ENCODE results near the gene PARD3.

PARD3 gene

DNA sequence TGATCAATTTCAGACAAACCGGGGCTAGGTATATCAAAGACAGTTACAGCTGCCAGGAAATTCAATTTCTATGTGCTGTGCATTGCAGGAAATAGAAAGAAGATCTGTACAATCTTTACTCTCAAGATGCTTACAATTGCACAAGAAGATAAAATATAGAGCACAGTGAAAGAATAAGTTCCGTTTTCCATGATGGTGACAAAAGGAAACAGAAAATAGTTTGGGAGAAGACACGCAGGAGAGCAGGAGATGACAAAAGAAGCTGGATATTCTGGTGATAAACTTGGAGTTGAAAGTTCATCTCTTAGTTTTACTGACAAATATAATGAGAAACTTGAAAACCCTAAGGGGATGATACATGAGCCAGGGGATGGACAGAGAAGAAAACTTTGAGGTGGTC is 646.0 kb downstream of the PARD3 start:
- DNase-seq: no peak

DNA sequence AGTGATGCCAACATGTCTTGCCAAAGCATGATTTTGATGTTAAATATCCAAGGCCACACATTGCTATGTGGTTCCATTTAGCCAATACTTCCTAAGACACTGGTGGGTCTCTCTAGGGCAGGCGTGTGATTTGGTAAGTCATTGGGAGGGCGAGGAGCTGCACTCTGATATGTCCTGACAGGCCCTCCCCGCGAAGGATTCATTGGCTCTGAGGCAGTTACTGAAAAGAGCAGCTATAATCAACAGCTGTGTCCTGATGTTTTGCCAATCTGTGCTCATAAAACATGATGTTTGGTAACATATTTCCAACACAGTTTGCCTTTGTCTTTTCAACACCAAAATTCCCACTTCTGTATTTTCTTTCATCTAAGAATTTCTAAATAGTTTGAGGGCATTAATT is 646.7 kb downstream of the PARD3 start:
- no peak for DNase-seq

DNA sequence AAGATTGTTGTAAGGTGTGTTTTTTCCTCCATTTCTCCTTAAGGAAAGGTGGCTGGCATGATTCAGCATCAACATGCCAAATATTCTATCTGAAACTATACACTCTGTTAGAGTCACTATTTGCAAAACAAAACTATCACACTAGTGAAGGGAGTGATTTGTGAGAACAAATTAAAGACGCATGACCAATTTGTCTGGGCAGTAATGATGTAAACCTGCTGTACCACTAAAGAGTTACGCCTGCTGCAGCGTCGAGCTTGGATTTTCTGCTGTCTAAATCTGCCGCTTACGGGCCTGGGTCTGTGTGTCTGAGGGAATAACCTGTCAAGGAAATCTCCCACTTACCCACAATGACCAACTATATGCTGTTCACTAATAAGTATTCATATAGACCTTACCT is 648.3 kb downstream of the PARD3 start:
- no peak for DNase-seq

DNA sequence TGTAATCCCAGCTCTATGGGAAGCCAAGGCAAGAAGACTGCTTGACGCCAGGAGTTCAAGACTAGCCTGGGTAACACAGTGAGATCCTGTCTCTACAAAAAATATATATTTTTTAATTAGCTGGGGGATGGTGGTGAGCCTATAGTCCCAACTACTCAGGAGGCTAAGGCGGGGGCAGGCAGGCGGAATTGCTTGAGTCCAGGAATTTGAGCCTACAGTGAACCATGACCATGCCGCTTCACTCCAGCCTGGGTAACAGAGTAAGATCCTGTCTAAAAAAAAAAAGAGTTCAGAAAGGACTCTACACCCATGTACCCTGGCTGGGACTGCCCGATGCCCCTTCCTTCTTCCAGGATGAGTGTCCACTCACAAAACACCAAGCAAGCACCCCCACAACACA is 648.7 kb downstream of the PARD3 start:
- DNase-seq: no peak

DNA sequence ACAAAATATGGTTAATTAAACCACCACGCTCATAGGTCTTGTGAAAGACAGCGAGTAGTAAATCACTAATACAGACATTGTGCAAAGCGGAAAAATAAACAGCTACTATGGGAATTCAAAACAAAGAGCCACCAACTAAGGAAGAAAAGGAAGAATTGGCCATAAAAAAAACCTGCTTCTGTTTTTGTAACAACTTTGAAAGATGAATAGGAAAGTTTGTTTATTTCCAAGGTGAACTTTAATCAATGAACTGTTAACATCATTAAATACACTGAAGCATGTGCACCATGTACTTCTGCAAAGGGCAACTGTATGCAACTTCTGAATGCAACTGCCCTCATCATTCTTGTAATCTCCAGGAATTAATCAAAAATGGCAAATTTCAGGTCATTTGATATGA is 651.1 kb downstream of the PARD3 start:
- no peak for DNase-seq

DNA sequence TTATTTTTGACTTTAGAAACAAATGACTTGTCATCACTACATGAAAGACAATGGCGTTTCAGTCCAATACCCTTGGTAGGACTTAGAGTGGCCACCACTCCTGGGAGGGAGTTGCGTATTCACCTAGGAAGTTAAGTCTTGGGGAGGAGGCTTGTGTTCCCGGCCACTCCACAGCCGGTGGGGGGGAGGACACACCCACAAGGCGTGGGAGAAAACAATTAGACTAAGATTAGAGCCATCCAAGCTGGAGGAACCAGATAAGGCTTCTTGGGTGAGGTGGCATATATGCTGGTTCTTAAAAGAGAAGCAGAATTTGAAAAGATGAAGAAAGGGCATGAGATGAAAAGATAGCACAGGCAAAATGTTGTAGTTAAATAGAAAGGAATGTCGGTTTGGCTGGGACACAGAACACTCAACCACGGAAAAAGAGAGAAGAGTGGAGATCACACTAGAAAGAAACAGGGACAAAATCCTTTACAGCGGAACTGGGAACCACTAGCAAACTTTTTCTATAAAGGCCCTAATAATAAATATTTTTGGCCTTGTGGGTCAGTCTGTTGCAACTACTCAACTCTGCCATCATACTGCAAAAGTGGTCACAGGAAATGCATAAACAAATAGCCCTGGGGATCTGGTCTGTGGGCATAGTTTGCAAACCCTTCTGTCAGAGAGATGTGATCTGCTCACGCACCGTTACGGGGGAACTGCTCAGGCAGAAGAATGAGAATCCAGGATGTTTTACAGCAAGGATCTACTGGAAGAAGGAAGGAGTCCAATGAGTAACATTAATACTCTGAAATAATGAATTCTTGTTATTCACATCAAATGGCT is 651.8 kb downstream of the PARD3 start:
- DNase-seq: no peak

DNA sequence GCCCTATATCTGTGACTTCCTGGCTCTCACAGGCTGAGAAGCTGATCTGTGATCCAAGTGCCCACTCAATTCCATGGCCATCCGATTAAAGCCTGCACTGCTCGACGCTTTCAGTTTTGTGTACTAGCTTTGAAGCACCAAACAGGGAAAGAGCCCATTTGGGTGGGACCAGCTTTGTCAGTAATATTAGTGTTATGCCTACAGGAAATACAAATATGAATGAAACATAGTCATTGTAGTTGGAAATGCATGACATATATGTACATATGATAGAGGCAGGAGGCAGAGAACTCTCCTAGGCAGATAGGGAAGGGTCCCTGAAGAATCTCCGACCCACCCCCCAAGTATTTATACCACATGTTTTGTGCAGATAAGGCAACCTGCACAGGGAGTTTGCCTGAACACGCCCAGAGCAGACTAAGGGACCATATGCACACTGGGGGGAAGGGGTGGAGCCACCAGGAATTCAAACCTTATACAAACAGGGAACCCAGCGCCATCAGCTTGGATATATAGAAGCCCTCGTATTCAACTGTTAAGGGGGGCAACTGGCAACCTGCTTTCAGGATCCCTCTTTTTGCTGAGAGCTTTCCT is 653.2 kb downstream of the PARD3 start:
- DNase-seq: no peak

DNA sequence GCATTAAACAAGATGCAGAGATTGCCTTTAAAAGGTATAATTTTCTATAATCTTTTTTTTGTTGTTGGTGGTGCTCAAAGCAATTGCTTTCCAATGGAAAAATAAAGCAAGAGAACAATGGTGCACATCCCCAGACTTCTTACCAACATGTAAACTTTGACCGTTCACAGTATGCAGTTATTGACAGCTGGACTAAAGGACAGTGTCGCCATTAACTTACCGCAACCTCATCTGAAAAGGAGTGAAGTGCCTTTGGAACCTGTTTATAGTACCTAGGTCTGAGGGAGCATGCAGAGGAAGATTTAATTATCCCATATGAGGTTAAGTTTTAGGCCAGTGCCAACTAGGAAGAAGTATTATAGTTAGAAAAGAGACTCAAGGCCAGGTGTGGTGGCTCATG is 654.5 kb downstream of the PARD3 start:
- DNase-seq: no peak

DNA sequence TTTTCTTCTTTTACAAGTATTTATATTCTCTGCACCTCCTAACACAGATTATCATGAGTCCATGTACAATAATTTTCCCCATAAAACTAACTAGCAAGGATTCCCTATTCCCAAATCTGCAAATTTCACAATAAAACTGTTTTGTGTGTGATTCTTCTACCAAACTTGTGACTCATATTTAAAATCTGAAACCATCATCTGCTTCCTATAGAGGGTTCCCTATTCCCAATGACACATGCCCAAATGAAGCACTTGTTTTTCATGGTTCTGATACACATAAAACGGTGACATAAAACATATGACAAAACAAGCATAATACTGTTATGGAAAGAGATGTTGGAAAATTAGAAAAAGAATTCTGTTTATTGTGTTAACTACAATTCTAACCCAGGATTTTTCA is 657.6 kb downstream of the PARD3 start:
- DNase-seq: no peak

DNA sequence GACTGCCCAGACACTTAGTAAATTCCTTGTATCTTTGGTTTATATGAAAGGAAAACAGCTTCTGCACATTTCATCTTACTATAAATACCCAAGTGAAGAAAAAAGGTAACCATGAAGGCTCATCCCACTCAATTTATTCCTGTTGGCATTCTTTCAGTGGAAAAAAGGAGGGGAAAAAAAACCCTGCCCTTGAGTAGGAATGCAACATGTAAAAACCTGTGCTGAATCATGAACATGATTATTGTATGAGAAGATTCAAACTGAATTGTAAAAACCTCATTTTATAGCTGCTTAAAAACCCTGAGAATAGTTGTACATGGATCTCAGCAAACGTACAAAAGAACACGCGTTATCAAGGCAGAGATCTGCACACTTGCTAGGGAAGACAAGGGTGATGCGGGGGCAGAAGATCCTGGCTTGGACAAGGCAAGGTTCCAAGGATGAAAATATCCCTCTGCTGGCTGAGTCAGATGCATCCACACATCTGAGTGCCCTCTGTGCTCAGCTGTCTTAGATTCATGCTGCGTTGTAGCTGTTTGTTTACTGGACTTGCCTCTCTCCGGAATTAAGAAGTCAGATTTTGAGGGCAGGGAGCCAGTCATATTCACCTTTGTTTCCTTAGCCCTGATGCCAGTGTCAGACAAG is 658.2 kb downstream of the PARD3 start:
- DNase-seq: no peak

DNA sequence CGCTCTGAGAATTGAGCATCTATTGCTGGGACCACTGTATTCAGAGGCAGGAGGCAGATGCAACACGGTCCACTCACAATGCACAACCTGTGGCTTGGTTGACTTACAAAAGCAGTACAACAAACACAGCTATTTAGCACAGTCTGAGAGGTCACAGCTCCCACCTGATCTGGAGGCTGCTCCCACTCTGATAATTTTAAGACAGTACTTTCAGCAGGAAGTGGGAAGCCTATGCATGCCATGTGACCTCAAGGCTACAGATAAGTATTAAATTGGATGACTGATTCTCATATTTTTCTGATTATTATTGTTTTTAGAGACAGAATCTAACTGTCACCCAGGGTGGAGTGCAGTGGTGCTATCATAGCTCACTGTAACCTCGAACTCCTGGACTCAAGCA is 659.3 kb downstream of the PARD3 start:
- DNase-seq: no peak

DNA sequence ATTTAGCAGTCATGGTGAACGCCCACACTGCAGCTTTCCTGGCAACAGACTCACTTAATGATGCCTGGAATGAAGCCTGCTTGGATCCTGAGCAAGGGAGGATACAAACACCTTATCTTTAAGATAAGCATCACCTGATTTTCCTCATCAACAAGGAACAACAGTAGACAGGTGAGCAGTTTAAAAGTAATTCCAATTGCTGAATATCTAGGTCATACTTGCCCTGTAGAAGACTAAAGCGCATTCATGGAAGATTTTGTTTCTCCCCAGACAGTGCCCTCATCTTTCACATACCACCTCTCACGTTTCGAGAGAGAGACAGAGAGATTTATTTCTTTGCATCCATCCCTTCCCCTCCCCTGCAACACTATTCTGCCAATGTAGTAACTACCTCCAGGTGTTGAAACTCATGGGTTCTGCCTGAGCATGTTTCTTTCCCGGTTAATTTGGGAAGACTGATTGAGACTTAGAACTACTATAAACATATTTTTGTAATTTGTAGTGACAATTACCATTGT is 660.7 kb downstream of the PARD3 start:
- DNase-seq: no peak

DNA sequence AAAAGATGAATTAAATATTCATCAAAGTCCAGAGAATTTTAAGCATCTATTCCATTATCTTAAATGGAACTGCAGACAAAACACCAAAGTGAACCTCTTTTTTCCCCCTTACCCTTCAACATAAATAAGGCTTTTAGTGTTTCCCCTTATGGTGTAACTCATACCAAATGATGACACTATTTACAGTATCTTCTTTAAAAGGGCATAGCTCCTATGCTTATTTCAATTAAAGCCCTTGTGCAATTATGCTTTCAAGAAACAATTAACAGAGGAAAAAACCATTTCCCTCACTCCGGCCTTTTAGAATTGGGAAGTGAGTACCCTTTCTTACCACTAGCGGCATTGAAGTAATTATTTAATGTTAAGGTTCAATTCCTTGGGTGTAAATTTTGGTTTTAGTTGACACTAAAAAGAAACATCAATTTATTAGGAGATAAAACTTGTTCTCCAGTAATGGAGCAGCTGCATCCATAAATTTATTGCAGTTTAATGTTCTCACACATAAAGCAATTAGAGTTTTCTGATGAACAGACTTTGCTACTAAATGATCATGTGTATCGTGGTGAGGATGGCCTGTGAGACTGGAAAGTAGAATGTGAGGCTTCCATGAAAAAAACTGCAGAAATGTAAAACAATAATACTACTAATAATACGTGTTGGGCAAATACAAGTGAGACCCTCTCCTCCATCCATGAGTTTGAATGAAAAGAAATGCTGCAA is 661.3 kb downstream of the PARD3 start:
- DNase-seq: peak; percentile 35

DNA sequence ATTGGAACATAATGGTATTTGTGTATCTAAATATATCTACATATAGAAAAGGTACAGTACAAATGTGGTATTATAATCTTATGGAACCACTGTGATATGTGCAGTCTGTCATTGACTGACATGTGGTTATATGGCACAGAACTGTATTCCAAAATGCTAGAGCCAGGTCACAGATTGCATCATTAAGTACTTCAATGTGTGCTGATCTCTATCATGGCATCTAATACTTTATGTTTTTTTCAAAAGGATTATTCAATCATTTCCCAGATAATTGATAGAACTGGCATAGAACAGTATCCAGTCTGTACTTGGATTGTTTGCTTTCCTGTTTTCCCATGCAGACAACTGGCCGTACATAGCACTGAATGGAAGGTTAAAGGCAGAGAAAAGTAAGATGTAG is 662.7 kb downstream of the PARD3 start:
- no peak for DNase-seq

DNA sequence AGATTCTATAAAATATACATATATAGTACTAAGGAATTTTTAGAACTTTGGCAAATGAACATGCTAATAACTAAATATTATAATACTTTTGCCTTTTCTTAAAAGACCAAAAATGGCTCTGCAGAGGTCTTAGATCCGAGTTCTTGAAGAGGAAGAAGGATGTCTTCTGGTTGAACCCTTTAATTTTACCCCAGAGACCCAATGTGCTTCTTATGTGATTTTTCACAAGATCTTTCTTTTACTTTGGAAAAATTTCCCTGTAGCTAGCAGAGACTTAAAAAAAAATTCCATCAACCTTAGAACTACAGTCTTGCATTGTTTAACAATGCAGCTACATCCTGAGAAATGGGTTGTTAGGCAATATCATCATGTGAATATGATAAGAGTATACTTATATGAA is 663.2 kb downstream of the PARD3 start:
- no peak for DNase-seq

DNA sequence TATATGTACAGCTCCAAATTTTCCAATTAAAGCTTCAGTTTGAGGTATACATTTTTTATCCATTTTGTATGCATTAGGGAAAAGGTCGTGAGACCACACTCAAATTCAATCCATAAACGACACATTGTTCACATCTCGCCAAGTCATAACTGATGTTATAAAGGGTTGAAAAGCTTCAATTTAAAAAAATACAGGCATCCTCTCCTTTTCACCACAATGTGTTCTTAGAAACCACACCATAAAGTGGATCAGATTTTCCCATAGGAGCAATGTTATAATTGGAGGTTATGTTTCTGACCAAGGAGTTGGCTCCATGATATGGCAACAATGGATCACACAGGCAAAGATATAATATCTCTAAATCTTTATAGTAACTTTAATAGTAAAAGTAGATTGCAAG is 663.6 kb downstream of the PARD3 start:
- DNase-seq: no peak

DNA sequence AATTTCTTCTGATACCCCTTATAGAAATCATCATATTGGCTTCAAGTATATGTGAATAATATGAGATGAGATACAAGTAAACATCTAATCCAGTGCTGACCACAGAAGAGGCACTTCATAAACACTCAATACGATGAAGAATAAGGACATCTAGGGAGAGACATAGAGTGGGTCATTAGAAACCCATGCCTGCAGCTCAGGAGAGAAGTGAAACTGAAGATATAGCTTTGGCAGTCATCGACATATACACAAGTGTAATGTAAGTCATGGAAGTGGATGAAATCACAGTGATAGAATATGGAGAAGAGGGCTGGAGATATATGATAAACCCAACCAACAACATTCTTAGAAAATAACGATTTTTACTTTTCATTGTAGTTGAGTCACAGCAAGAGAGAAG is 665.0 kb downstream of the PARD3 start:
- DNase-seq: no peak

DNA sequence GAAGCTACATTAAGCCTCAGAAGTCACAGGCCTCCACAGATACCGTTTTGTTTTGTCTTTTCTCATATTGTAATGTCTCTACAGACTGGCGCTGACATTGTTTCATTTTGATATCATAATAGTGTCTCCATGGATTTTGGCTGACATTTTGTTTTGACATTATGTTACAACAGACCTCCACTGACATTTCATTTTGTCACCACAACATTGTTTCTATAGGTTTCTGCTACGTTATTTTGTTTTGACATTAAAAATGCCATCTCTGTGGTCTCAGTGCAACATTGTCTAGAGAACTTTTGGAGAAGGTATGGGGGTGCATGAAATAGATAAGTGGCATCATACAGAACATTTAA is 666.8 kb downstream of the PARD3 start:
- DNase-seq: no peak

DNA sequence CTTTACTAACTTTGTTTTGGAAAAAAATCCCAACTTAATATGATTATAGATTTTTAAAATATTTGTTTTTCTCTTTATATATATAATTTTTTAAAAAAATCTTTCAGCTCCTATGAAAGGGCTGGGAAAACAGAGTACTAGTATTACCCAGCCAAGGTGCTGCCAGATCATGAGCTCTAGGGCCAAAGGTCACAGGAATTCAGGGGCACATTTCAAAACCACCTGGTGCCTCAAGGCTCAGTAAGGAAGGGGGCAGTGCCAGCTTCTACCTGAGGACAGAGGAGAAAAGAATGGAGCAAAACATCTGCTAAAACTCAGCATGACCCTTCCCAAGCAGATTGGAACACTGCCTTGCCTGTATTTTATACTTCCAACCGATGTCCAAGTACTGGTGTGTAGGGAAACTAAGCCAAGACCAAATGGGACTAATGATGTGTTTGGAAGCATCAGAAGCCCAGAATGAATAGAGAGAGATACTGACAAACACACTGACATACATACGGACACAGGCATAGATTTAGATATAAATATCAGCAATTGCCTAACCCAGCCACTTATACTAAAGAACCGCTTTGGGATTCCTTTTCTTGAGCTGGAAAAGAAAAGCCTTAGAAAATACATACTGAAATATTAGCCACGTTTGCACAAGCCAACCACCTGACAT is 667.3 kb downstream of the PARD3 start:
- DNase-seq: no peak

DNA sequence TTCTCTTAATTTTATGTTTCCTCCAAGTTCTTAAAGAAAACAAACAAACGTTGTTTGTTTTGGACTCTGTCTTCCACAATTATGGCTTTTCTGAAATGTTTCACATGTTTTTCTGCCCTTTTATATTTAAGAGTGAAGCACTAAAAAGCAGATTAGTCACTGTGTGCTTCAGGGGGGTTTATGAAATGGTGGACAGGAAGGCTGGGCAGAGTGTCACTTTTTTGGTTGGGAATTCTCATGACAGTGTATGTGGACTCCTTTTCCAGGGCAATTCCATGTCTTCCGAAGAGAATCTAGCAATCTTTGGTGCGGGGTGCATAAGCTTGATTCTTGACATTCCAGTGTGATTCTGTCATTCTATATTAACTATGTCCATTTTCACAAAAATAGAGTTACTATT is 669.4 kb downstream of the PARD3 start:
- DNase-seq: no peak

DNA sequence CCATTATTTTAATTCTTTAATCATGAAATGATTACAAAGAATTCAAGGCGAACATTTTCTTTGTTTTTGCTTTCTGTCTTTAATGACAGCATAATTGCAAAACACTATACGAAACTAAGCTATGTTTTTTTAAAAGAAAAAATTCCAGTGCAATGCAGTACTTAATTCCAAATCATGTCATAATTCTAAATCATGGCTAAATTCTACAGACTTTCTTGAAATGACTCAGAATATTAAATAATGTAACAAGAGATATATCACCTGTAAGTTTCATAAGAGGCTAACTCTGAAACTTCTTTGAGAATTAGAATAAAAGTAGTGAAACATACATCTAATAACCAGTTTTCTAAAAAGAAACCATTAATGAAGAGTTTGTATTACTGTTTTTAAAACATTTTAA is 671.6 kb downstream of the PARD3 start:
- DNase-seq: no peak

DNA sequence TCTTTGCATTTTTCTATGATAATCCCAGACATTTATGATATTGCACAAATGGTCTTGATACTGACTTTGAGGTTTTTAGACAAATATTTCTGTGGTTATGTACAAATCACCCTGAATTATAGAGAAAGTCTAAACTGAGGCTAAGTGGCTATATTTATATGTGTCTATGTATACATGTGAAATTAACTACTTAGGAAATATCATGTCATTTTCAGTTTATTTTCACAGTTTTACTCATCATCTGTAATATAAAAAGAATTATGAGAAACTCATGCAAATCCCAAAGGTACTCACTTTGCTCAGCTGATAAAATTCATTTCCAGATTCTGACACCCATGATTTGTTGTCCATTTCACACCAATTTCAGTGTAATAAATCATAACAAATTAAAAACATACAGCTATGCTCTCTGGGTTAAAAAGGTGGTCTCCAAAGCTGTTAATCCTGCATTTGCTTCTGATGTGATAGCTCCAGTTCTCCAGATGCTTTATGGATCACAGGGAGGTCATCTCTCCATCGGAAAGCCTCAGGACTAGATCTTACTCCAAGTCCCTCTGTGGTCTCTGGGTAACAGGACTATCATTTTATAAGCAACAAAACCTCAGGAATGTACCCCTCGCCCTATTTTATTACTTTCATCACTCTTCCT is 673.9 kb downstream of the PARD3 start:
- no peak for DNase-seq

DNA sequence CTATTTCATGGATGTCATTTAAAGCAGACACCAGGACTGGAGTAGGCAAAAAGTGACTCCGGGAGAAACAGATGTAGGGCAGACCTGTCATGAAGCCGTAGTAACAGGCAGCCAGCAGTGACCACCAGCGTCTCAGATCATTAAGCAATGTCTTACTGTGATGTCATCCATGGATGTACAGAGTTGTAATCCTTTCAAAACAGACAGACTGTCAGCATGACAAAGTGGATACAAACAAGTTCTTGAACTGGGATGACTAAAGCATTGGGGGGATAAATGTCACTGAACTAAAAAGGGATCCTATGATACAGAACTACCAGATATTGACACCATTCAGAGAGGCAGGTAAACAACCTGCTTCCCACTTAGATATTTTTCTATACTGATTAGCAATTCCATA is 675.5 kb downstream of the PARD3 start:
- DNase-seq: no peak

Measured in NCI-H1436 (cell line).